Transverse colon (tissue), 4 donors: ENCODE data around the gene OSBPL9. TPM values are rescaled to one million over a fixed set of nuclear protein-coding genes. Genes with fewer than 3 reads are reported as not detected.
"Not testable (repeated sequence)": the region's sequence is repeated elsewhere in the genome, so short reads cannot be mapped to it uniquely, and the experiment has no call there.

Experiments used
- DNase-seq: peaks from one replicate; pipeline ENCODE4 v3.0.0-alpha.2; 2019
- H3K27ac ChIP-seq, 4 donors: fragments of 200-600 bp; sonication (generic); 2 replicates each; pipeline ENCODE4 v1.5.1; 2016 to 2018; ENCODE audit warnings: inconsistent platforms in 4 of 4
- H3K27me3 ChIP-seq: fragments of 200-600 bp; sonication (generic); 2 replicates; pipeline ENCODE4 v1.5.1; 2017; ENCODE audit warnings: inconsistent platforms
- H3K36me3 ChIP-seq, 4 donors: fragments of 200-600 bp; sonication (generic); 2 replicates each; pipeline ENCODE4 v1.5.1; 2017 to 2019; ENCODE audit warnings: inconsistent platforms in 4 of 4
- H3K4me1 ChIP-seq, 4 donors: fragments of 200-600 bp; sonication (generic); 2 replicates each; pipeline ENCODE4 v1.5.1; 2017 to 2020; ENCODE audit warnings: inconsistent platforms in 4 of 4
- H3K4me3 ChIP-seq, 4 donors: fragments of 200-600 bp; sonication (generic); 1 replicate in 1 of 4; 2 replicates in 3 of 4; pipeline versions ENCODE4 v1.5.1 to v1.6.1; 2017 to 2019; ENCODE audit warnings: inconsistent platforms in 4 of 4
- H3K9me3 ChIP-seq, 2 donors: fragments of 200-600 bp; sonication (generic); 2 replicates each; pipeline ENCODE4 v1.5.1; 2017 to 2019; ENCODE audit warnings: inconsistent platforms in 2 of 2
- CTCF ChIP-seq, 5 experiments: fragments of 200-600 bp in 3 of 5; fragments of 450-650 bp in 2 of 5; sonication (generic) in 3 of 5; IDR thresholded peaks; 1 replicate in 2 of 5; 2 replicates in 3 of 5; pipeline ENCODE4 v1.5.1; 2016 to 2017; ENCODE audit warnings: antibody characterized with exemption in 5 of 5, inconsistent platforms in 3 of 5, mild to moderate bottlenecking in 2 of 5, moderate library complexity in 1 of 5
- EP300 ChIP-seq: sonication (generic); formaldehyde crosslinking; IDR thresholded peaks from one replicate; pipeline ENCODE4 v1.6.1; 2017; ENCODE audit warnings: antibody characterized with exemption, low read depth
- POLR2A ChIP-seq: fragments of 450-650 bp; IDR thresholded peaks from one replicate; pipeline ENCODE4 v1.6.1; 2016; ENCODE audit warnings: antibody characterized with exemption, mild to moderate bottlenecking, moderate library complexity
- POLR2AphosphoS5 ChIP-seq, 3 donors: sonication (generic); formaldehyde crosslinking; IDR thresholded peaks; one replicate each; pipeline ENCODE4 v1.6.1; 2016; ENCODE audit warnings: antibody characterized with exemption in 3 of 3
- WGBS, 2 donors: methylation state at CpG; one replicate each; pipeline ENCODE4 v1.1.5; 2018; ENCODE audit warnings: low coverage in 1 of 2; 5-methylcytosine and 5-hydroxymethylcytosine counted together
- in situ Hi-C, 4 donors: fragments of 200-750 bp; cut with MboI; loops; one replicate each; pipeline versions ENCODE4 v1.15.0 to v1.15.1; 2017; ENCODE audit warnings: low sequenced_read_pairs in 3 of 4, low pct_ligation_motif_present in 1 of 4, low pct_unique_long_range_greater_than_20kb in 1 of 4
- intact Hi-C: fragments of 100-400 bp; cut with DNase I; formaldehyde crosslinking; loops from one replicate; pipeline ENCODE4 v1.15.1; 2023; ENCODE audit warnings: low total_unique reads
- total RNA-seq, 4 donors: library from RNA; depleted of rRNA; stranded (reverse); fragments of >200 nt; gene quantifications; one replicate each; pipeline ENCODE4 v1.1.0, GENCODE V29; 2016

OSBPL9 gene
- total RNA-seq, 4 donors from 2014 or later, result 56.1 to 82.1 (median 65.4) TPM

DNA sequence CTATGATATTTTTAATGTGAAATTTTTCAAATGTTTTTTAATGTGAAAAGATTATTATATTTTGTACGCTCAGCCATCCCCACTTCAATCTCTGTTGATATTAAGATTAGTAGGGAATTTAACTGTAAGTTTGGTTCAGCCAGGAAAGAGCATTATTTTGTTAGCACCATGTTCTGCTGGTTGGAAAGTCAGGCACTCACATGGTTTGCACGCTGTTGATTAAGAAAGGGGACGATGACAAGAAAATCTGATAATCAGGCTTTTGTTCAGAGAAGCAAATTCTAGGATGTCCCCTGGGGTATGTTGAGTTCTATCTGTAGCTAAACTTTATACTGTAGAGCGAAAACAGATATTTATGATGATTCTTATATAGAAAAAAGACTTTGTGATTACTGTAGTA lies 115.1 kb downstream of the OSBPL9 start:
- in situ Hi-C loops, result no loop called here
- no peak for DNase-seq
- no peaks in the 10 kb centered on the region for H3K36me3 ChIP-seq
- H3K4me1 ChIP-seq, result peaks cover 0 to 46% (median 29%) of the 10 kb centered on the region in 4 donors
- H3K9me3 ChIP-seq, result no peaks in the 10 kb centered on the region
- no peak overlapping the region for H3K4me3 ChIP-seq
- no peaks in the 10 kb centered on the region for H3K27me3 ChIP-seq
- TF ChIP-seq POLR2A, result no peak
- no peak for TF ChIP-seq EP300
- no peak overlapping the region for H3K27ac ChIP-seq
- intact Hi-C loops, result no loop called here
- WGBS, 2 donors, result 83 to 91% methylated on average over 4 of the region's 4 CpGs

GRCh38 chr1:51732701-51733425 lies 116.0 kb downstream of the OSBPL9 start:
- in situ Hi-C loops, result no loop called here
- Histone ChIP-seq H3K36me3 (no peaks in the 10 kb centered on the region), H3K4me1 (peaks cover 0 to 55% (median 36%) of the 10 kb centered on the region in 4 donors), H3K27ac (no peak overlapping the region), H3K27me3 (no peaks in the 10 kb centered on the region), H3K9me3 (no peaks in the 10 kb centered on the region), H3K4me3 (no peak overlapping the region)
- WGBS, 2 donors, result 89 to 100% methylated on average over 2 to 4 of the region's 4 CpGs
- no peak for DNase-seq
- intact Hi-C loops, result no loop called here
- no peak for TF ChIP-seq EP300
- TF ChIP-seq CTCF (IDR thresholded peaks at IDR 0.05), result no peak
- no peak for TF ChIP-seq POLR2A
- TF ChIP-seq POLR2AphosphoS5 (IDR thresholded peaks at IDR 0.05), result no peak

GRCh38 chr1:51733426-51733774 lies 116.5 kb downstream of the OSBPL9 start:
- in situ Hi-C loops, intact Hi-C loops, H3K27ac ChIP-seq, H3K4me3 ChIP-seq, DNase-seq, H3K36me3 ChIP-seq, H3K9me3 ChIP-seq, H3K27me3 ChIP-seq: not testable (repeated sequence)
- H3K4me1 ChIP-seq, result peaks cover 0 to 56% (median 37%) of the 10 kb centered on the region in 4 donors
- 89 to 100% methylated on average over 1 to 7 of the region's 7 CpGs for WGBS, 2 donors

- peaks cover 0 to 50% (median 35%) of the 10 kb centered on the region in 4 donors for H3K4me1 ChIP-seq
- H3K9me3 ChIP-seq, result no peaks in the 10 kb centered on the region
- intact Hi-C loops (no loop called here), in situ Hi-C loops (no loop called here)
- no peaks in the 10 kb centered on the region for H3K27me3 ChIP-seq
- no peak for DNase-seq
- H3K36me3 ChIP-seq, result no peaks in the 10 kb centered on the region
- WGBS, 2 donors, result 78 to 86% methylated on average over 6 to 7 of the region's 7 CpGs
- no peak for TF ChIP-seq EP300
- no peak for TF ChIP-seq CTCF (IDR thresholded peaks at IDR 0.05)
- no peak for TF ChIP-seq POLR2A
- no peak for TF ChIP-seq POLR2AphosphoS5 (IDR thresholded peaks at IDR 0.05)
- peak overlapping the region in 1 of 4 donors; percentile 45 for H3K27ac ChIP-seq
- H3K4me3 ChIP-seq, result no peak overlapping the region
Observed at GRCh38 chr1:51733793-51734522, 117.1 kb downstream of the OSBPL9 start.

DNA sequence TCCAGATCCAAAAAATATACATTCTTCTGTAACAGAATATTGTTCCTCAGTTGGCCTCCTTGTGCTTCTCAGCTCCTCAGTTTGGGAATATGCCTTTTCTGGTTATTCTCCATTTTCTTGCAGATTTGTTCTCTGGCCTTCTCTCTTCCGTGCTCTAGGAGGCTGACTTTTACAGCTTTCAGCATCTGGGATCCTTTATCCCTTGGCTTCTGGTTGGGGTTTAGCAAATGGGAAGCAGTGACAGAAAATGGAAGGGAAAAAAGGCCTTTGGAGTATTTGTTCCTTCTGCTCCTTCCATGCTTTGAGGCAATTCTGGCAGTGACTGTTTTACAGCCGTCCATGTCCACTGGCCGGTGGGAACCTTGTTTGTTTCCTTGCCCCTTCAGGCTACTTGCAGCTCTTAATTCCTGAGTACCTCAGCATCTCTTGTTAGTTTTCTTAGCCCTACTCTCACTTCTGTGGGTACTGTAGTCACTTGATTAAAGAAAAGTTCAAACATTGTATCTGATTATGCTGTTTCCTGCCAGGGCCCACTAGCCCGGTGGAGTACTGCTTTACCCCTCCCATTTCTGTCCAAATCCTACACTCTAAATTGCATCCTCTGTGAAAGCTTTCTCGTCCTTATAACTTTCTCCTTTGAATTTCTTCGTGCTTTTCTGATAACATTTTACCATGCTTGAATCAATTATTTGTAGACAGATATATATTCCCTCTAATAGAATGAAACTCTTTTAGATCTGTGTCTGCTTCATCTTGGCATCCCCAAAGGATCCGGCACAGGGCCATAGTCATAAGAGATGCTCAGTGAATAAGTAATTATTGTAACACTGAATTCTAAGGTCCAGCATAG lies 118.2 kb downstream of the OSBPL9 start:
- Histone ChIP-seq H3K4me3 (no peak overlapping the region), H3K4me1 (peaks cover 0 to 46% (median 27%) of the 10 kb centered on the region in 4 donors), H3K36me3 (no peaks in the 10 kb centered on the region), H3K9me3 (no peaks in the 10 kb centered on the region), H3K27me3 (no peaks in the 10 kb centered on the region), H3K27ac (peak overlapping the region in 1 of 4 donors; percentile 45)
- intact Hi-C loops (no loop called here), in situ Hi-C loops (no loop called here)
- no peak for DNase-seq
- TF ChIP-seq POLR2AphosphoS5 (IDR thresholded peaks at IDR 0.05) (no peak), CTCF (IDR thresholded peaks at IDR 0.05) (no peak), POLR2A (no peak), EP300 (no peak)
- WGBS, 2 donors, result 73 to 89% methylated on average over 7 of the region's 7 CpGs
